ENCODE measurements around the gene FPR1. TPM values are rescaled to one million over a fixed set of nuclear protein-coding genes. Genes with fewer than 3 reads are reported as not detected.

The FPR1 gene
- total RNA-seq, 1 donor from 2014 or later, result 12.8 TPM

GRCh38 chr19:51792932-51793331, 41.3 kb upstream of the FPR1 start:
- H3K27ac ChIP-seq, result no peak overlapping the region
- intact Hi-C loops (cut with DNase I), result no loop called here
- H3K27me3 ChIP-seq, result no peaks in the 10 kb centered on the region
- no peaks in the 10 kb centered on the region for H3K9me3 ChIP-seq
- H3K4me1 ChIP-seq, result no peaks in the 10 kb centered on the region
- no peaks in the 10 kb centered on the region for H3K36me3 ChIP-seq
- H3K4me3 ChIP-seq, result no peak overlapping the region
- no peak for DNase-seq (ENCODE audit: extremely low spot score in 2 of 2)
- TF ChIP-seq POLR2A (IDR thresholded peaks at IDR 0.05) (no peak), POLR2AphosphoS5 (IDR thresholded peaks at IDR 0.05; ENCODE audit: insufficient read depth in 1 of 2, low read depth in 1 of 2) (no peak)
- TF ChIP-seq, protein P1, sequence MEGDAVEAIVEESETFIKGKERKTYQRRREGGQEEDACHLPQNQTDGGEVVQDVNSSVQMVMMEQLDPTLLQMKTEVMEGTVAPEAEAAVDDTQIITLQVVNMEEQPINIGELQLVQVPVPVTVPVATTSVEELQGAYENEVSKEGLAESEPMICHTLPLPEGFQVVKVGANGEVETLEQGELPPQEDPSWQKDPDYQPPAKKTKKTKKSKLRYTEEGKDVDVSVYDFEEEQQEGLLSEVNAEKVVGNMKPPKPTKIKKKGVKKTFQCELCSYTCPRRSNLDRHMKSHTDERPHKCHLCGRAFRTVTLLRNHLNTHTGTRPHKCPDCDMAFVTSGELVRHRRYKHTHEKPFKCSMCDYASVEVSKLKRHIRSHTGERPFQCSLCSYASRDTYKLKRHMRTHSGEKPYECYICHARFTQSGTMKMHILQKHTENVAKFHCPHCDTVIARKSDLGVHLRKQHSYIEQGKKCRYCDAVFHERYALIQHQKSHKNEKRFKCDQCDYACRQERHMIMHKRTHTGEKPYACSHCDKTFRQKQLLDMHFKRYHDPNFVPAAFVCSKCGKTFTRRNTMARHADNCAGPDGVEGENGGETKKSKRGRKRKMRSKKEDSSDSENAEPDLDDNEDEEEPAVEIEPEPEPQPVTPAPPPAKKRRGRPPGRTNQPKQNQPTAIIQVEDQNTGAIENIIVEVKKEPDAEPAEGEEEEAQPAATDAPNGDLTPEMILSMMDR (IDR thresholded peaks at IDR 0.05), result no peak

DNA sequence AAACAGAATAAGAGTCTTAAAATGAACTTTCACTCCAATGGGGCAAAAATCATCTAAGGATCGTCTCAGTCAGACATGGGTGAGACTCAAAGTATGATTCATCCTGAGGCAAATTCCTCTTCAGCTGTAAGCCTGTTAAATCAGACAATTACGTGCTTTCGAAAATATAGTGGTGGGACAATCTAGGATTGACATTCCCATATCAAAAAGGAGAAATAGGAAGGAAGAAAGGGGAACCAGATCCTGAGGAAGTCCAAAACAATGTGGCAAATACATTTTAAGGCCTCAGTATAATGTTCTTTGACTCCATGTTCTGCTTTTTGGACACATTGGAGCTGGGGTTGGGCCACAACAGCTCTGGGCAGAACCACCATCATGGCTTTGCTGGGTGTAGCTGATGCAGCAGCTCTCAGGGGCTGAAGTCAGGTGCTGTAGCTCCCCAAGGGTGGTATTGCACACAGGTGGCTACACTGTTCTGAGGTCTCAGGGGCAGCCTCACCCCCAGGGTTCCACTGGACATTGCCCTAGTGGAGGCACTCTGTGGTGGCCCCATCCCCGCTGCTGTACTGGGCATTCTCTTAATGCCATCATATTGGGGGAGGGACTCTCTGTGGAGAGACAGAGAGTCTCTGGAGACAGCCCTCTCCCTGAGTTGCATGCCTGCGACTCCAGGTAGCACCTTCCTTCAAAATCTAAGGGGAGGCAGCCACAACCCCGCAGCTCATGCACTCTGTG, 37.5 kb upstream of the FPR1 start:
- H3K27ac ChIP-seq, result no peak overlapping the region
- no peaks in the 10 kb centered on the region for H3K4me1 ChIP-seq
- H3K36me3 ChIP-seq, result no peaks in the 10 kb centered on the region
- H3K4me3 ChIP-seq, result no peak overlapping the region
- no peaks in the 10 kb centered on the region for H3K9me3 ChIP-seq
- intact Hi-C loops (cut with DNase I), result loop anchor here (10.0 kb wide), 1 partner anchor 314 kb away; the partner anchor contains the start of gene CEACAM18
- DNase-seq (ENCODE audit: extremely low spot score in 2 of 2), result no peak
- TF ChIP-seq POLR2A (IDR thresholded peaks at IDR 0.05) (no peak), POLR2AphosphoS5 (IDR thresholded peaks at IDR 0.05; ENCODE audit: insufficient read depth in 1 of 2, low read depth in 1 of 2) (no peak)
- TF ChIP-seq, protein P1 (IDR thresholded peaks at IDR 0.05), result no peak
- no peaks in the 10 kb centered on the region for H3K27me3 ChIP-seq

DNA sequence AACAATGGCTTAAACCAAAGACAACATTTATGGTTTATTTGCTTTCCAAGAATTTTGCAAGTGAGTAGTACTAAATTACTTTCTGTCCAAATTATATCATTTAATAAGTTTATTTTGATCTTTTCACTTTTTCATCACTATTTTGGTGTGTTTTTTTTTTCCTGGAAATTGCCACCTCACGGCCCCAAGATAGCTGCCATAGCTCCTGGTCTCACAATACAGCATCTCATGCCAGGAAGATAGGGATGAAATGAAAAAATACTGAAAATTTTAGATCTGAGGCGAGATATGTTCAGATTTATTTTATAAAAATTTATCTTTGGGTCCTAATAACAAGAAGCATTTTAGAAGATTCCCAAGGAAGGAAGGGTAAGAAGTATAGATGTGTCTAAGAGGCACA, 36.4 kb upstream of the FPR1 start:
- Histone ChIP-seq H3K36me3 (no peaks in the 10 kb centered on the region), H3K9me3 (no peaks in the 10 kb centered on the region), H3K27me3 (no peaks in the 10 kb centered on the region), H3K27ac (no peak overlapping the region), H3K4me1 (no peaks in the 10 kb centered on the region), H3K4me3 (no peak overlapping the region)
- DNase-seq (ENCODE audit: extremely low spot score in 2 of 2), result no peak
- no peak for TF ChIP-seq POLR2A (IDR thresholded peaks at IDR 0.05)
- TF ChIP-seq POLR2AphosphoS5 (IDR thresholded peaks at IDR 0.05; ENCODE audit: insufficient read depth in 1 of 2, low read depth in 1 of 2), result no peak
- TF ChIP-seq, protein P1 (IDR thresholded peaks at IDR 0.05), result no peak
- intact Hi-C loops (cut with DNase I), result loop anchor here (10.0 kb wide), 1 partner anchor 313 kb away; the partner anchor contains the start of gene CEACAM18

- intact Hi-C loops (cut with DNase I), result loop anchor here (10.0 kb wide), 1 partner anchor 312 kb away; the partner anchor contains the start of gene CEACAM18
- no peak for TF ChIP-seq POLR2A (IDR thresholded peaks at IDR 0.05)
- TF ChIP-seq, protein P1 (IDR thresholded peaks at IDR 0.05), result no peak
- TF ChIP-seq POLR2AphosphoS5 (IDR thresholded peaks at IDR 0.05; ENCODE audit: insufficient read depth in 1 of 2, low read depth in 1 of 2), result no peak
- DNase-seq (ENCODE audit: extremely low spot score in 2 of 2), result no peak
- Histone ChIP-seq H3K27me3 (no peaks in the 10 kb centered on the region), H3K4me3 (no peak overlapping the region), H3K36me3 (no peaks in the 10 kb centered on the region), H3K27ac (no peak overlapping the region), H3K4me1 (no peaks in the 10 kb centered on the region), H3K9me3 (no peaks in the 10 kb centered on the region)
These were observed 35.2 kb upstream of the FPR1 start for GRCh38 chr19:51786646-51787494.

All from vagina (tissue), 2 donors.